ENCODE results near the gene MYCBP2.
"Not testable (repeated sequence)": the region's sequence is repeated elsewhere in the genome, so short reads cannot be mapped to it uniquely, and the experiment has no call there.

MYCBP2 gene

DNA sequence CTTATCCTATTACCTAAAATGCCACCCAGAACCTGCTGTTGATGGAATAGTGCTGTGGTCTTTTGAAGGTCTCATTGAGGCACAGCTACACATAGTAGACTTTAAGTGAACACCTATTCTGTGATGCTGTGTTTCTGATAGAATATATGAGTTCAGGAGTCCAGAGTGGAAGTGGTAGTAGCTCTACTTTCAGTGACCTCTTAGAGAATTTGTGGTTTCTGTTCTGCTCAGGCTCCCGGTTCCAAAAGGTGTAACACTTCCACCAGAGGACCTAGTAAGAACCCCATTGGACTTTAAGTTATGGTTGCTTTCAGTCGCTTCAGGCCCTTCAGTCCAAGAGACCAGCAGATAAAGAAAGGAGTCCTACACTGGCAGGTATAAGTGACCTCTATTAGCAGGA is 11.4 kb upstream of the MYCBP2 start:
- DNase-seq = no peak

DNA sequence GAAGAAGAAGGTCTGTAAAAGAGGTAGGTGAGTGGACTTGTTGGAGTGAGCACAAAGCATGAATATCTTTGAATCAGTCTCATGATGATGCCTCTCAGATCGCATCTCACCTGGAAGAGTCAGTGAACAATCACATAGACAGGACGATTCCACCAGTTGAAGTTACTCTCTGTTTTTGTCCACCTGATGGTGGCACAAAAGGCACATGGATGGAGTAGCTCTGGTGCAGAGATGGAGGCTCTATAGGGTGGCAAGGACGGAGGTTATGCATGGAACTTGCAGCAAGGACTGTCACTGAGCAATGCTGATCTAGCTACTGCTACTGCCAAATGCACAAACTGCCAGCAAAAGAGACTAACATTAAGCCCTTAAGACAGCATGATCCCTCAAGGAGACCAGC is 10.3 kb upstream of the MYCBP2 start:
- DNase-seq = no peak

GRCh38 chr13:77335543-77335942 is 8.6 kb upstream of the MYCBP2 start:
- DNase-seq = no peak

DNA sequence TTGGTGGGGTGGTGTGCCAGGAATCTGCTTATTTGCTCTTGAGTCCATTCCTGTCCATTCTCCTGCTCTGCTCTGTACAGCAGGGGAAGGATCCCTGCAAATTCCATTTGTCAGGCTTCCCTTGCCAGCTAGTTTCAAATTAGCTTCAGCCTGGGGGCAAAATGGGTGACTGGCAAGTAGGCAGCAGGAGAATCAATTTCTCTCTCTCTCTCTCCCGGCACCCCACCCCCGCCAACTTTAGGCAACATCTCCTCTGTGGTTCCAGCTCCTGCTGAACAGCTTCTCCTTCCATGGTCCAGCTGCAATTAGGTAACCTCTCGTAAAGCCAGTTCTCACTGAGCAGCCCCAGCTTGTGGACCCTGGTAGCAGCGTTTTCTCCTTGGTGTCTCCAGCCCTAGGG is 6.7 kb upstream of the MYCBP2 start:
- peak; percentile 61 for DNase-seq

DNA sequence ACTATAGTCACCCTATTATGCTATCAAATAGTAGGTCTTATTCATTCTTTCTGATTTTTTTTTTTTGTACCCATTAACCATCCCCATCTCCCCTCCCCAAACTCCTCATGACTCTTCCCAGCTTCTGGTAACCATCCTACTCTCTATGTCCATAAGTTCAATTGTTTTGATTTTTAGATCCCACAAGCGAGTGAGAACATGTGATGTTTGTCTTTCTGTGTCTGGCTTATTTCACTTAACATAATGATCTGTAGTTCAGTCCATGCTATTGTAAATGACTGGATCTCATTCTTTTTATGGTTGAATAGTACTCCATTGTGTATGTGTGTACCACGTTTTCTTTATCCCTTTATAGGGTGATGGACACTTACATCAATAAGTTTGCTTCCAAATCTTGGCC is 4.5 kb upstream of the MYCBP2 start:
- DNase-seq = no peak

- DNase-seq = peak; percentile 72
These were observed 3.2 kb upstream of the MYCBP2 start for GRCh38 chr13:77329911-77330584.

GRCh38 chr13:77329133-77329910 is 2.4 kb upstream of the MYCBP2 start:
- DNase-seq = peak; percentile 100

DNA sequence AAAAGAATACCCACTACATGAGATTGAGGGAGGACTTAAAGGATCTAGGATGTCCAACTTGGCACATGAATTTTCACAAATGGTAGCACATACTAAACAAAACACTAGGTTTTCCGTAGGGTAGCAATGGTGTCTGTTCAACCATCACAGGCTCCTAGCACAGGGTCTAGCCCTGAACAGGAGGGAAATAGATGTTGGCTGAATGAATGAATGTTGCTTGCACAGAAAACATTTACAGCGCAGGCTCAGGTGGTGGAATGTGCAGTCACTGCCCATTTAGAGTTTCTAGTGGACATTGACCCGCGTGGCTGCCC is 1.9 kb upstream of the MYCBP2 start:
- DNase-seq = no peak

- no peak for DNase-seq
These were observed 1.4 kb downstream of the MYCBP2 start for GRCh38 chr13:77325371-77325980.

GRCh38 chr13:77323858-77324257 is 3.0 kb downstream of the MYCBP2 start:
- peak; percentile 79 for DNase-seq

- no peak for DNase-seq
These were observed 7.4 kb downstream of the MYCBP2 start for GRCh38 chr13:77319536-77319935.

DNA sequence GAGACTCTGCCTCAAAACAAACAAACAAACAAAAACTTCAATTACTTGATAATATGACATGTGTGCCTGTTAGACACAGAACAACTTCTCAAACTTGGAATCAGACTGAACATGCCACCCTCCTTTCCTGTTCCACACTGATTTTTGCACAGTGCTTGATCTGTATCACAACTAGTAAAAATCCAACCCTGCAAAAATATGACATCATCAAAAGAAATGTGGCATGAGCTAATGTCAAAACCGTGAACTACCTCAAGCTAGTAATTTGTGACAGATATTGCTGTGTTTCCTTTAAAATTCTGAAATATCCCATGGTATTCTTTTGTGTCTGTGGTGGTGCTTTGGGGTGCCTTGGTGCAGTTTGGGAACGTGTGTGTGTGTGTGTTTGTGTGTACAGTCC is 8.2 kb downstream of the MYCBP2 start:
- DNase-seq = no peak

GRCh38 chr13:77316430-77316829 is 10.5 kb downstream of the MYCBP2 start:
- no peak for DNase-seq

DNA sequence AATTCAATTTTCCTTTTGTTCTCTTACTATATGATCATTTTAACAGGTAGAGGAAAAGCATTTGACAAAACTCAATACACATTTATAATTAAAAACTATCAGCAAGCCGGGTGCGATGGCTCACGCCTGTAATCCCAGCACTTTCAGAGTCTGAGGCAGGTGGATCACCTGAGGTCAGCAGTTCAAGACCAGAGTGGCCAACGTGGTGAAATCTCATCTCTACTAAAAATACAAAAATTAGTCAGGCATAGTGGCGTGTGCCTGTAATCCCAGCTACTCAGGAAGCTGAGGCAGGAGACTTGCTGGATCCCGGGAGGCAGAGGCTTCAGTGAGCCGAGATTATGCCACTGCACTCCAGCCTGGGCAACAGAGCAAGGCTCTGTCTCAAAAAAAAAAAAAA is 11.4 kb downstream of the MYCBP2 start:
- not testable (repeated sequence) for DNase-seq

DNA sequence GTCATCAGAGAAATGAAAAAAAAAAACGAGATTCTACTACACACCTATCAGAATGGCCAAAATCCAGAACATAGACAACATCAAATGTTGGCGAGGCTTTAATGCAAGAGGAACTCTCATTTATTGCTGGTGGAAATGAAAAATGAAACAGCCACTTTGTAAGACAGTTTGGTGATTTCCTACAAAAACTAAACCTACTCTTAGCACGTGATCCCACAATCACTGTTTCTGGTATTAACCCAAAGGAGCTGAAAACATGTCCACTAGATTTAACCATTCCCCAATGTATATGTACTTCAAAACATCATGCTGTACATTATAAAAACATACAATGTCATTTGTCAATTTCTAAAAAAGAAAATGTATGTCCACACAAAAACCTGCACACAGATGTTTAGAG is 13.0 kb downstream of the MYCBP2 start:
- DNase-seq = no peak

- DNase-seq = no peak
These were observed 14.6 kb downstream of the MYCBP2 start for GRCh38 chr13:77312311-77312710.

DNA sequence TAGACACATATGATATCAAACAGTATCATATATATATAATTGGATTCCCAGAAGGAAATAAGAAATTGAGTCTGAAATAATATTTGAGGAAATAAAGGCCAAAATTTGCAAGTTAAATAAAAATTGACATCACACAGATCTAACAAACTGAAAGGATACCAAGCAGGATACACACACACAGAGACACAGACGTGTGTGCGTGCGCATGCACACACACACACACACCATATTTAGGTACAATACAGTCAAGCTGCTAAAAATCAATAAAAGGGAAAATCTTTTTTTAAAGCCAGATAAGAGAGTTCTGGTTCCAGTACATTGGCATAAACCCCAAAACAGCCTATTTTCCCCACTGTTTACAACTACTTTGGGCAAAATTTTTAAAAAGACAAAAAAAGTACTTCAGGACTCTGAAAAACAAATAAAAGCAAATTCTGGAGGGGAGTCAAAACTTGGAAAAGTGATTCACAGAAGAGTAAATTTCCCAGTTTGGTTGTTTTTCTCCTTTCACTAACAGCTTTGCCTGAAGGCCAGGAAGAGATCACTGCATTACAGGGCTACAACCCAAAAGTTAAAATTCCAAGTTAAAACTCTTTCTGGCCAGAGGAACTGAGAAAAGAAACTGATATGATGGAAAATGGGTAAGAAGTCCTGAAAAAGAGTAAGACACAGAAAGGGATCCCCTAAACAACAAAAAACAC is 16.2 kb downstream of the MYCBP2 start:
- no peak for DNase-seq

DNA sequence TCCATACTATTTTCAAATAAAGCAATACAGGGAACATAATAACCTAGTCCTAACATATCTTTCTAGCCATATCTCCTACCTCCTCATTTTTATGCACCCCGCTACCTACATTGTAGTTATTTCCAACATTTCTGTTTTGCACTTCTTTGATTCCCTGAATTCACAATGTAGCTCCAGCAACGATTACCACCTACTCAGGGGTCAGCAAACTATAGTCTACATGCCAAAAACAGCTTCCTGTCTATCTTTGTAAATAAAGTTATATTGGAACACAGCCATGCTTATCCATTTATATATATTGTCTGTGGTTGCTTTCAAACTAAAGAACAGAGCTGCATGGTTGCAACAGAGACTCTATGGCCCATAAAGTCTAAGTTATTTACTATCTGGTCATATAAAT is 16.7 kb downstream of the MYCBP2 start:
- DNase-seq = no peak

- no peak for DNase-seq
These were observed 17.6 kb downstream of the MYCBP2 start for GRCh38 chr13:77309254-77309653.

- DNase-seq = no peak
These were observed 20.4 kb downstream of the MYCBP2 start for GRCh38 chr13:77306458-77306857.

DNA sequence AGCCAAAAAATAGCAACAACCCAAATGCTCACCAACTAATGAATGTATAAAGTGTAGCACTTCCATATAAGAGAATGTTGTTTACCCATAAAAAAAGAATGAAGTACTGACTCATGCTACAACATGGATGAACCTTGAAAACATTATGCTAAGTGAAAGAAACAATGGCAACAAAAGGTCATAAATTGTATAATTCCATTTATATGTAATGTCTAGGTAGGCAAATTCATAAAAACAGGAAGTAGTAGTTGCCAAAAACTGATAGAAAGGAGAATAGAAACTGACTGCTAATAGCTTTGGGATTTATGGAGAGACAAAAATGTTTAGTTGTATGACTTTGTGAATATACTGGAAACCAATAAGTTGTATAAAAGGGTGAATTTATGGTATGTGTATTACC is 21.6 kb downstream of the MYCBP2 start:
- DNase-seq = no peak

DNA sequence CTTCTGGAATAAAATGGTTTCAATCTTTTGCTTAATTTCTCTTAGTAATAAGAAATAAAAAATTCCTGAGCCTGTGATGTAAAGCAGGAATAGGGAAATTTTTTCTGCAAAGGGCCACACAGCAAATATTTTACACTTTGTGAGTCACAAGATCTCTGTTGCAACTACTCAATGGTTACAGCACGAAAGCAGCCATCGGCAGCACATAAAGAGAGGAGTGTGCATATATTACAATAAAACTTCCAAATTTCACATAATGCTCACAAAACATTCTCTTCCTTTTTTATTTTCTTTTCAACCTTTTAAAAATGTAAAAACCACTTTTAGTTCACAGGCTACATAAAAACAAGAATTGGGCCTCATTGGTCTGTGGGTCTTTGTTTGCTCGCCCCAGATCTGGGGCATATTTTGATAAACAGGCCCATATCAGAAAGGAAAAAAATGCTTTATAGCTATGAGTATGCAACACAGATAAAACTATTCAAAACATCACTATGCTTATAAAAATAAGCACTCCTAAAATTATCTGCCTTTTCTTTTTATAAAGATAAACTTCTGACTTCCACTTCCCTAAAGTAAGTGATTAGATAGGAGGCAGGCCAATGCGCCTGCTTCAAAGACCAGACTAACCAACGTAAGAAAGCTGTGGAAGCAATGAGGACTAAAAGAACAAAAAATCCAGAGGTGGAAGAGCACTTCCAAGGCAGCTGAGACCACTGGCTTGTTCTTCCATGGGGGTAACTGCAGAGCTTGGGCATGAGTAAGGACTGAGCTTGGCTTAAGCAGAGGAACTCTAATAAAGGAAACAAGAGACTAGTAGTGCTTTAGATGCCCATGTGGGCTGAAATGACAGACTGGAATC is 26.5 kb downstream of the MYCBP2 start:
- DNase-seq = peak; percentile 60

DNA sequence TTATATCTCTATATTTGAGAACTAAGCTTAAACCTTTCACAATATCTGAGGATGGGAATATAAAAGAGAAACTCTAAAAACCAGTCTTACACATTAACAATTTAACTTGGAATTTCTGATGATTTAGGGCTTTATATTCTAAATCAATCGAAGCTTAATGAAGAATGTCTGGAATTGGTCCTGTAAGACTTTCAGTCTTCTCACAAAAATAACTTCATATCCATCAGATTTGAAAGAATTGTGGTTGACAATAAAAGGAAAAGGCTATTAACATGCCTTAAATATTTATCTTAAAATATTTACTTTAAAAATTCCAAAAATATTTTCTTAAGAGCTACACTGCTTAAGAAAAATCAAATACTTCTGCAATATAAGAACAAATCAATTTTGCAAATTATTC is 27.3 kb downstream of the MYCBP2 start:
- no peak for DNase-seq

Data from GF-D8 (cell line).